Measurements from ENCODE around the gene FAM219B.

GRCh38 chr15:74908635-74909034 lies 2.0 kb upstream of the FAM219B start:
- TF ChIP-seq CTCF (conservative IDR thresholded peaks at IDR 0.05) (no peak), EZH2 (IDR thresholded peaks at IDR 0.05; ENCODE audit: low read depth) (no peak)
